GM12878 (cell line): ENCODE measurements around the gene TXNRD1. TPM values are rescaled to one million over a fixed set of nuclear protein-coding genes. Genes with fewer than 3 reads are reported as not detected.

Experiments used
- ATAC-seq: fragments of 200-7000 bp; cut with Tn5 transposase; 3 replicates; pipeline ENCODE4 v1.9.1; 2020; ENCODE audit warnings: mild to moderate bottlenecking, moderate library complexity
- BruUV-seq: library from RNA; stranded (reverse); fragments of 400-500 nt; replicated peaks from 2 replicates; lab custom pipeline; 2021; lab: Mats Ljungman, UMichigan
- CTCF ChIA-PET: fragments of 300-600 bp; sonication (Branson Sonifier 250); formaldehyde crosslinking; extraction: SDS; loops from one replicate; lab custom pipeline; 2021; ENCODE audit warnings: inconsistent platforms; lab: Yijun Ruan, JAX
- POLR2A ChIA-PET: fragments of 350-600 bp; formaldehyde crosslinking; extraction: SDS; loops from one replicate; lab custom pipeline; 2021; ENCODE audit warnings: inconsistent platforms; lab: Charles Lee
- RAD21 ChIA-PET: fragments of 300-600 bp; sonication (Branson Sonifier 250); formaldehyde crosslinking; loops from one replicate; lab custom pipeline; 2023; ENCODE audit warnings: antibody characterized with exemption; ENCODE audit not compliant: unreplicated experiment; lab: Charles Lee
- SMC1A ChIA-PET: fragments of 300-600 bp; sonication (Branson Sonifier 250); formaldehyde crosslinking; loops from one replicate; lab custom pipeline; 2023; ENCODE audit not compliant: unreplicated experiment, uncharacterized antibody; lab: Charles Lee
- DNase-seq: peaks from one replicate; pipeline ENCODE4 v3.0.0-alpha.2; 2011; ENCODE audit warnings: low read depth, low spot score
- FAIRE-seq: peaks from 3 replicates; lab custom pipeline; 2011; peaks lifted over from hg19 to GRCh38; lab: Jason Lieb, UNC
- H2AFZ ChIP-seq: 2 replicates; pipeline ENCODE4 v1.6.0; 2011; ENCODE audit warnings: low read depth, low read length, control low read depth; ENCODE audit not compliant: control insufficient read depth
- H3K27ac ChIP-seq: 2 replicates; pipeline ENCODE4 v1.5.1; 2011; ENCODE audit warnings: control low read depth; ENCODE audit not compliant: control insufficient read depth, insufficient read depth
- H3K27me3 ChIP-seq, 2 experiments: replicated peaks in 1 of 2; 2 replicates each; pipeline versions ENCODE4 v1.6.0 to v1.6.1; 2011; ENCODE audit warnings: low read length in 1 of 2; ENCODE audit not compliant: control insufficient read depth in 2 of 2, insufficient read depth in 2 of 2
- H3K36me3 ChIP-seq, 2 experiments: 2 replicates each; pipeline ENCODE4 v1.5.1; 2011; ENCODE audit warnings: low read length in 1 of 2; ENCODE audit not compliant: control insufficient read depth in 2 of 2, insufficient read depth in 2 of 2
- H3K4me1 ChIP-seq: 2 replicates; pipeline ENCODE4 v1.6.1; 2011; ENCODE audit warnings: mild to moderate bottlenecking, low read length, moderate library complexity, mixed read lengths; ENCODE audit not compliant: control insufficient read depth, insufficient read depth
- H3K4me2 ChIP-seq: 2 replicates; pipeline ENCODE4 v1.6.0; 2011; ENCODE audit warnings: control low read depth; ENCODE audit not compliant: control insufficient read depth, insufficient read depth
- H3K4me3 ChIP-seq: fragments of 200-600 bp; sonication (generic); 2 replicates; pipeline ENCODE4 v1.5.1; 2016
- H3K79me2 ChIP-seq: 2 replicates; pipeline ENCODE4 v1.6.0; 2011; ENCODE audit warnings: low read length; ENCODE audit not compliant: control insufficient read depth, insufficient read depth
- H3K9ac ChIP-seq: 2 replicates; pipeline ENCODE4 v1.8.0; 2011; ENCODE audit warnings: low read length, control low read depth, mixed read lengths; ENCODE audit not compliant: control insufficient read depth, insufficient read depth
- H3K9me3 ChIP-seq: replicated peaks from 3 replicates; pipeline ENCODE4 v1.5.1; 2011; ENCODE audit warnings: mild to moderate bottlenecking, low read length; ENCODE audit not compliant: control insufficient read depth, insufficient read depth
- H4K20me1 ChIP-seq: 2 replicates; pipeline ENCODE4 v1.6.0; 2011; ENCODE audit not compliant: control insufficient read depth, insufficient read depth
- CREB1 ChIP-seq: IDR thresholded peaks from 2 replicates; pipeline ENCODE4 v1.6.1; 2012; ENCODE audit warnings: low read depth, mild to moderate bottlenecking, inconsistent platforms
- CREM ChIP-seq: IDR thresholded peaks from 2 replicates; pipeline ENCODE4 v1.6.1; 2014; ENCODE audit warnings: antibody characterized with exemption, low read depth
- GATAD2B ChIP-seq: fragments of 450-650 bp; conservative IDR thresholded peaks from 2 replicates; pipeline ENCODE4 v1.6.1; 2017; ENCODE audit warnings: low read depth, mild to moderate bottlenecking, moderate library complexity
- IKZF2 ChIP-seq, 2 experiments: fragments of 450-650 bp; IDR thresholded peaks; 2 replicates each; pipeline ENCODE4 v1.6.1; 2017; ENCODE audit warnings: mild to moderate bottlenecking in 2 of 2, moderate library complexity in 2 of 2
- MYB ChIP-seq: fragments of 150-350 bp; IDR thresholded peaks from 2 replicates; pipeline ENCODE4 v1.6.1; 2014; ENCODE audit warnings: mild to moderate bottlenecking, low read depth, low read length, borderline replicate concordance
- RBBP5 ChIP-seq: fragments of 200-600 bp; sonication (generic); conservative IDR thresholded peaks from 2 replicates; pipeline ENCODE4 v1.6.1; 2016
- SMARCA5 ChIP-seq: fragments of 450-650 bp; IDR thresholded peaks from 2 replicates; pipeline ENCODE4 v1.6.1; 2017; ENCODE audit warnings: mild to moderate bottlenecking
- SMC3 ChIP-seq: IDR thresholded peaks from 2 replicates; pipeline ENCODE4 v1.6.1; 2011; ENCODE audit warnings: low read length, improper control_type of control experiment, borderline replicate concordance
- SP1 ChIP-seq: IDR thresholded peaks from one replicate; pipeline ENCODE4 v1.6.1; 2011; ENCODE audit warnings: low read depth, low read length
- SPI1 ChIP-seq: IDR thresholded peaks from 2 replicates; pipeline ENCODE4 v1.6.1; 2011; ENCODE audit warnings: low read depth, mild to moderate bottlenecking, low read length, moderate library complexity, borderline replicate concordance; ENCODE audit not compliant: insufficient read depth
- SREBF1 ChIP-seq: IDR thresholded peaks from 2 replicates; pipeline ENCODE4 v1.6.1; 2012; ENCODE audit warnings: mild to moderate bottlenecking, low read length
- SRF ChIP-seq, 2 experiments: IDR thresholded peaks; 2 replicates each; pipeline ENCODE4 v1.6.1; 2011; ENCODE audit warnings: low read depth in 2 of 2, low read length in 2 of 2, mild to moderate bottlenecking in 1 of 2, moderate library complexity in 1 of 2
- TCF7 ChIP-seq: IDR thresholded peaks from 2 replicates; pipeline ENCODE4 v1.6.1; 2014; ENCODE audit warnings: antibody characterized with exemption, borderline replicate concordance
- ZNF207 ChIP-seq: fragments of 450-650 bp; IDR thresholded peaks from 2 replicates; pipeline ENCODE4 v1.6.1; 2014; ENCODE audit warnings: antibody characterized with exemption, mild to moderate bottlenecking, borderline replicate concordance
- ZNF687 ChIP-seq: fragments of 450-650 bp; IDR thresholded peaks from 2 replicates; pipeline ENCODE4 v1.6.1; 2017; ENCODE audit warnings: mild to moderate bottlenecking, moderate library complexity
- WGBS: methylation state at CpG from one replicate; pipeline ENCODE4 v1.1.6; 2016; ENCODE audit warnings: low lambda C conversion rate; ENCODE audit not compliant: insufficient replicate concordance, insufficient coverage; ENCODE audit errors: missing lambda C conversion rate; 5-methylcytosine and 5-hydroxymethylcytosine counted together
- in situ Hi-C: fragments of 300-500 bp; cut with MboI; formaldehyde crosslinking; loops from 9 replicates; pipeline ENCODE4 v1.14.3; 2018; ENCODE audit warnings: mixed read lengths
- intact Hi-C: fragments of 100-400 bp; cut with micrococcal nuclease; formaldehyde crosslinking; loops from one replicate; pipeline ENCODE4 v1.14.2; 2022; ENCODE audit not compliant: unreplicated experiment
- polyA plus RNA-seq, 11 experiments: library from polyadenylated mRNA; depleted of rRNA in 4 of 11; unstranded in 6 of 11; stranded (reverse) in 5 of 11; fragments of >200 nt; fragmentation: Nextera tagmentation in 4 of 11; fragmentation: Illumina TruSeq in 1 of 11; extraction: Ambion mirVana in 4 of 11; extraction: Trizol in 1 of 11; gene quantifications; 1 replicate in 1 of 11; 2 replicates in 10 of 11; pipeline versions ENCODE4 v1.2.1 to v1.2.3, GENCODE V29; 2011 to 2016; ENCODE audit warnings: inconsistent platforms in 2 of 11, missing spikeins in 2 of 11, low read depth in 1 of 11
- total RNA-seq, 4 experiments: library from RNA; depleted of rRNA in 3 of 4; stranded (reverse); fragments of >200 nt in 3 of 4; fragmentation: Illumina TruSeq in 1 of 4; extraction: Trizol in 1 of 4; gene quantifications; 2 replicates each; pipeline versions ENCODE4 v1.2.1 to v1.2.3, GENCODE V29; 2013 to 2021
- TF ChIP-seq, protein P1 (sequence below): IDR thresholded peaks from 2 replicates; pipeline ENCODE4 v1.6.1; 2012; ENCODE audit warnings: low read depth, low read length, improper control_type of control experiment
- TF ChIP-seq, protein P2 (sequence below): fragments of 450-650 bp; IDR thresholded peaks from 2 replicates; pipeline ENCODE4 v1.6.1; 2017; ENCODE audit warnings: mild to moderate bottlenecking, low read depth, inconsistent platforms; ENCODE audit not compliant: poor library complexity, severe bottlenecking

Gene TXNRD1
- total and polyA plus RNA-seq, 10 of the 15 experiments (the other 5 are each of a cell fraction or from before 2014, with no cell fraction given) = 52.6 to 84.6 (median 67.8) TPM

GRCh38 chr12:104279164-104279563, 63.6 kb downstream of the TXNRD1 start (continued):
- no peak for TF ChIP-seq ZNF207
- no peak for TF ChIP-seq MYB
- TF ChIP-seq CREM = no peak
- TF ChIP-seq SRF (IDR thresholded peaks at IDR 0.05; ENCODE audit: low read depth in 2 of 2, low read length in 2 of 2) = no peak
- TF ChIP-seq GATAD2B = no peak
- TF ChIP-seq, protein P1, sequence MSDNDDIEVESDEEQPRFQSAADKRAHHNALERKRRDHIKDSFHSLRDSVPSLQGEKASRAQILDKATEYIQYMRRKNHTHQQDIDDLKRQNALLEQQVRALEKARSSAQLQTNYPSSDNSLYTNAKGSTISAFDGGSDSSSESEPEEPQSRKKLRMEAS = no peak
- TF ChIP-seq SP1 = no peak

DNA sequence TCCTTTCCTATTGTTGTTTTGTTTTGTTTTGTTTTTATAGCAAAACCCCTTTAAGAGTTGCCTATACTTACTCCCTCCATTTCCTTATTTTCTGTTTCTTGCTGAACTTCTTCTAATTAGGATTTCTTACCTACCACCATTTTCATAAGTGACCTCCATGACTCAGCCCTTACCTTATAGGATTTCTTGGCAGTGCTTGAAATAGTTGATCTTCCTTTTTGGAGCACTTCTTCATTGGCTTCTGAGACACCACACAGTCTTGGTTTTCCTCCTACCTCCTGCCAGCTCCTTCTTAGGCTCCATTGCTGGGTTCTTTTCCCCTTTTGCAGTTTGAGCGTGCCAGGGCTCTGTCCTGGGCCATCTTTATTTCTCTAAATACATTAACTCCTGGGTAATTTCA, 64.5 kb downstream of the TXNRD1 start:
- in situ Hi-C loops = no loop called here
- no peak overlapping the region for H3K9ac ChIP-seq
- 95% methylated on average over 1 of the region's 1 CpG for WGBS

More for the DNA sequence above, 64.5 kb downstream of the TXNRD1 start:
- Histone ChIP-seq H3K4me3 (no peak overlapping the region), H3K27me3 (no peaks in the 10 kb centered on the region), H3K79me2 (no peaks in the 10 kb centered on the region), H3K27ac (no peak overlapping the region), H4K20me1 (no peaks in the 10 kb centered on the region), H3K36me3 (no peaks in the 10 kb centered on the region), H2AFZ (no peak overlapping the region), H3K9me3 (no peaks in the 10 kb centered on the region), H3K4me1 (peaks cover 11% of the 10 kb centered on the region), H3K4me2 (no peak overlapping the region)
- ChIA-PET CTCF (no interaction called here), POLR2A (no interaction called here), SMC1A (interaction anchor here (0.6 kb wide), 1 partner anchor 12 kb away, joined by 4 read pairs; no protein-coding TSS in a partner anchor), RAD21 (no interaction called here)
- DNase-seq (no peak), FAIRE-seq (no peak), ATAC-seq (no peak)
- no TSS peak for BruUV-seq
- intact Hi-C loops = loop anchor here (10.0 kb wide), 2 partner anchors 215 to 315 kb away; partner anchors contain the start of genes HCFC2 and TDG
- no peak for TF ChIP-seq SMC3
- TF ChIP-seq, protein P2, sequence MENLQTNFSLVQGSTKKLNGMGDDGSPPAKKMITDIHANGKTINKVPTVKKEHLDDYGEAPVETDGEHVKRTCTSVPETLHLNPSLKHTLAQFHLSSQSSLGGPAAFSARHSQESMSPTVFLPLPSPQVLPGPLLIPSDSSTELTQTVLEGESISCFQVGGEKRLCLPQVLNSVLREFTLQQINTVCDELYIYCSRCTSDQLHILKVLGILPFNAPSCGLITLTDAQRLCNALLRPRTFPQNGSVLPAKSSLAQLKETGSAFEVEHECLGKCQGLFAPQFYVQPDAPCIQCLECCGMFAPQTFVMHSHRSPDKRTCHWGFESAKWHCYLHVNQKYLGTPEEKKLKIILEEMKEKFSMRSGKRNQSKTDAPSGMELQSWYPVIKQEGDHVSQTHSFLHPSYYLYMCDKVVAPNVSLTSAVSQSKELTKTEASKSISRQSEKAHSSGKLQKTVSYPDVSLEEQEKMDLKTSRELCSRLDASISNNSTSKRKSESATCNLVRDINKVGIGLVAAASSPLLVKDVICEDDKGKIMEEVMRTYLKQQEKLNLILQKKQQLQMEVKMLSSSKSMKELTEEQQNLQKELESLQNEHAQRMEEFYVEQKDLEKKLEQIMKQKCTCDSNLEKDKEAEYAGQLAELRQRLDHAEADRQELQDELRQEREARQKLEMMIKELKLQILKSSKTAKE = no peak
- TF ChIP-seq CREB1 = no peak
- no peak for TF ChIP-seq SREBF1
- TF ChIP-seq IKZF2 (IDR thresholded peaks at IDR 0.05) = no peak
- no peak for TF ChIP-seq SPI1
- TF ChIP-seq TCF7 = no peak
- TF ChIP-seq SMARCA5 = no peak
- no peak for TF ChIP-seq RBBP5
- no peak for TF ChIP-seq ZNF687
